GM19023 (cell line): ENCODE data around the gene UMOD.

ENCODE experiments used
- ATAC-seq: cut with Tn5 transposase; IDR thresholded peaks from one replicate; pipeline ENCODE4 v1.9.1; 2021; ENCODE audit warnings: mild to moderate bottlenecking, moderate library complexity; ENCODE audit not compliant: unreplicated experiment

Gene UMOD

GRCh38 chr16:20364051-20364450, 11.5 kb upstream of the UMOD start:
- ATAC-seq, result no peak

GRCh38 chr16:20363191-20363590, 10.7 kb upstream of the UMOD start:
- no peak for ATAC-seq

GRCh38 chr16:20359997-20360396, 7.5 kb upstream of the UMOD start:
- ATAC-seq, result no peak

- no peak for ATAC-seq
Observed at GRCh38 chr16:20355114-20355782, 2.7 kb upstream of the UMOD start.

- ATAC-seq, result no peak
Observed at GRCh38 chr16:20353379-20353778, 864 bp upstream of the UMOD start.

GRCh38 chr16:20349615-20350014, 2.9 kb downstream of the UMOD start:
- no peak for ATAC-seq

GRCh38 chr16:20348365-20349185, 3.9 kb downstream of the UMOD start:
- no peak for ATAC-seq

- ATAC-seq, result no peak
Observed at GRCh38 chr16:20347666-20348364, 4.7 kb downstream of the UMOD start.

GRCh38 chr16:20344611-20345010, 7.9 kb downstream of the UMOD start:
- ATAC-seq, result no peak

- ATAC-seq, result no peak
Observed at GRCh38 chr16:20339744-20340143, 12.8 kb downstream of the UMOD start.

- no peak for ATAC-seq
Observed at GRCh38 chr16:20336955-20337354, 15.6 kb downstream of the UMOD start.

GRCh38 chr16:20334396-20334795, 18.1 kb downstream of the UMOD start:
- no peak for ATAC-seq

GRCh38 chr16:20333120-20333519, 19.4 kb downstream of the UMOD start:
- ATAC-seq, result no peak

- no peak for ATAC-seq
Observed at GRCh38 chr16:20332411-20332810, 20.1 kb downstream of the UMOD start.

- no peak for ATAC-seq
Observed at GRCh38 chr16:20331635-20332034, 20.9 kb downstream of the UMOD start.

- no peak for ATAC-seq
Observed at GRCh38 chr16:20329392-20330138, 22.9 kb downstream of the UMOD start.

GRCh38 chr16:20327444-20328041, 25.0 kb downstream of the UMOD start, which contains the start of gene GP2:
GP2 (minus strand) TSS chr16:20327513; CDS start chr16:20326431, 1,082 bp downstream.
- ATAC-seq, result no peak

GRCh38 chr16:20326321-20326720, 26.2 kb downstream of the UMOD start:
- ATAC-seq, result no peak

- ATAC-seq, result no peak
Observed at GRCh38 chr16:20325005-20325404, 27.5 kb downstream of the UMOD start.

- ATAC-seq, result no peak
Observed at GRCh38 chr16:20323591-20324117, 28.9 kb downstream of the UMOD start.
